Progenitor cell of endocrine pancreas (in vitro differentiated cells): ENCODE measurements around the gene KSR2. TPM values are rescaled to one million over a fixed set of nuclear protein-coding genes. Genes with fewer than 3 reads are reported as not detected.

ENCODE experiments used
- DNase-seq: peaks from one replicate; pipeline ENCODE4 v3.0.0; 2021; ENCODE audit warnings: low spot score; ENCODE audit not compliant: unreplicated experiment
- H3K27ac Mint-ChIP-seq: 2 replicates; pipeline ENCODE4 v1.8.0; 2021; ENCODE audit warnings: mild to moderate bottlenecking, moderate library complexity, mixed read lengths
- H3K27me3 Mint-ChIP-seq: 2 replicates; pipeline ENCODE4 v1.8.0; 2021; ENCODE audit warnings: mixed read lengths
- H3K36me3 Mint-ChIP-seq: 2 replicates; pipeline ENCODE4 v1.8.0; 2022; ENCODE audit warnings: mixed read lengths; ENCODE audit not compliant: insufficient read depth
- H3K4me1 Mint-ChIP-seq: 2 replicates; pipeline ENCODE4 v1.8.0; 2021; ENCODE audit warnings: low read depth, mixed read lengths
- H3K4me3 Mint-ChIP-seq: 2 replicates; pipeline ENCODE4 v1.8.0; 2021; ENCODE audit warnings: low read depth, mild to moderate bottlenecking, moderate library complexity, mixed read lengths
- H3K9me3 Mint-ChIP-seq: 2 replicates; pipeline ENCODE4 v1.8.0; 2021; ENCODE audit warnings: low read depth, mixed read lengths
- total RNA-seq: library from RNA; stranded (reverse); gene quantifications from 2 replicates; pipeline ENCODE4 v1.2.1, GENCODE V29; 2021
- TF ChIP-seq, protein P1 (sequence below): fragments of 200-600 bp; sonication (generic); IDR thresholded peaks from one replicate; pipeline ENCODE4 v1.5.0; 2021; ENCODE audit warnings: antibody characterized with exemption, mild to moderate bottlenecking; ENCODE audit not compliant: unreplicated experiment

KSR2 gene
- total RNA-seq, 1 donor from 2014 or later, result 1.8 TPM

DNA sequence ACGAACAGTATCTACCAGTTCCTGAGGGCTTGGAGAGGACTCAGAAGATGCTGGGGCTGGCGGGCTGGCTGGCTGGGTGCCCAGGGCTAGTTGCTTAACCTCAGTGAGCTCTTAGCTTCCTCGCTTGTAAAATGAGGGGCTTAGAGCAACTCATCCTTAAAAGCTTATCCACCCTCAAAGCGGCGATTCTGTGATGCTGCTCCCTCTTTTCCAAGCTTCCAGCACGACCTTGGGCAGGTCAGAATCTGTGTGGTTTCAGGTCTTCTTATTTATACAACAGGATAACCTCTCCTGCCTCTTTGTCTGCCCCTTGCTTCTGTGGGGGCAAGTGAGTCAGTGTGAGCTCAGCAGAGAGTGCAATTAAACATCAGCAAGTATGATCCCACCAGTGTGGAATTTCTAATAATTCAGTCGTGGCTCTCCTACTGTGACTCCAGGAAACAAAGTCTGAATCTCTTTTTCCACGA is 281.8 kb downstream of the KSR2 start:
- TF ChIP-seq, protein P1, sequence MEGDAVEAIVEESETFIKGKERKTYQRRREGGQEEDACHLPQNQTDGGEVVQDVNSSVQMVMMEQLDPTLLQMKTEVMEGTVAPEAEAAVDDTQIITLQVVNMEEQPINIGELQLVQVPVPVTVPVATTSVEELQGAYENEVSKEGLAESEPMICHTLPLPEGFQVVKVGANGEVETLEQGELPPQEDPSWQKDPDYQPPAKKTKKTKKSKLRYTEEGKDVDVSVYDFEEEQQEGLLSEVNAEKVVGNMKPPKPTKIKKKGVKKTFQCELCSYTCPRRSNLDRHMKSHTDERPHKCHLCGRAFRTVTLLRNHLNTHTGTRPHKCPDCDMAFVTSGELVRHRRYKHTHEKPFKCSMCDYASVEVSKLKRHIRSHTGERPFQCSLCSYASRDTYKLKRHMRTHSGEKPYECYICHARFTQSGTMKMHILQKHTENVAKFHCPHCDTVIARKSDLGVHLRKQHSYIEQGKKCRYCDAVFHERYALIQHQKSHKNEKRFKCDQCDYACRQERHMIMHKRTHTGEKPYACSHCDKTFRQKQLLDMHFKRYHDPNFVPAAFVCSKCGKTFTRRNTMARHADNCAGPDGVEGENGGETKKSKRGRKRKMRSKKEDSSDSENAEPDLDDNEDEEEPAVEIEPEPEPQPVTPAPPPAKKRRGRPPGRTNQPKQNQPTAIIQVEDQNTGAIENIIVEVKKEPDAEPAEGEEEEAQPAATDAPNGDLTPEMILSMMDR, result no peak
- Mint-ChIP-seq H3K4me3 (no peak overlapping the region), H3K4me1 (peaks cover 17% of the 10 kb centered on the region), H3K9me3 (no peaks in the 10 kb centered on the region), H3K27ac (no peak overlapping the region), H3K36me3 (no peaks in the 10 kb centered on the region), H3K27me3 (peaks cover 20% of the 10 kb centered on the region)
- no peak for DNase-seq

DNA sequence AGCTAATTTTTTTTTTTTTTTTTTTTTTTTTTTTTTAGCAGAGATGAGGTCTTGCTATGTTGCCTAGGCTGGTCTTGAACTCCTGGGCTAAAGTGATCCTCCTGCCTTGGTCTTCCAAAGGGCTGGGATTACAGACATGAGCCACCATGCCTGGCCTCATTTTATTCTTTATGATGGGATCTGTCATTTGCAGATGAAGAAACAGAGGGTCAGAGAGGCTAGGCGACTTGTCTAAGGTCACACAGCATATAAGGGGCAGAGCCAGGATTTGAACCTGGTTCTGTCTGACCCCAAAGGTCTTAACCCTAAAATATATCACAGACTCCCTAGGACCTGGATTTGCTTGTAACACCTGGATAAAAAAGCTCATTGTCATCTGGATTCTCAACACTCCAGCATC is 282.6 kb downstream of the KSR2 start:
- Mint-ChIP-seq H3K4me1 (peaks cover 17% of the 10 kb centered on the region), H3K36me3 (no peaks in the 10 kb centered on the region), H3K9me3 (no peaks in the 10 kb centered on the region), H3K27ac (no peak overlapping the region), H3K4me3 (no peak overlapping the region), H3K27me3 (peaks cover 24% of the 10 kb centered on the region)
- TF ChIP-seq, protein P1, result no peak
- no peak for DNase-seq

DNA sequence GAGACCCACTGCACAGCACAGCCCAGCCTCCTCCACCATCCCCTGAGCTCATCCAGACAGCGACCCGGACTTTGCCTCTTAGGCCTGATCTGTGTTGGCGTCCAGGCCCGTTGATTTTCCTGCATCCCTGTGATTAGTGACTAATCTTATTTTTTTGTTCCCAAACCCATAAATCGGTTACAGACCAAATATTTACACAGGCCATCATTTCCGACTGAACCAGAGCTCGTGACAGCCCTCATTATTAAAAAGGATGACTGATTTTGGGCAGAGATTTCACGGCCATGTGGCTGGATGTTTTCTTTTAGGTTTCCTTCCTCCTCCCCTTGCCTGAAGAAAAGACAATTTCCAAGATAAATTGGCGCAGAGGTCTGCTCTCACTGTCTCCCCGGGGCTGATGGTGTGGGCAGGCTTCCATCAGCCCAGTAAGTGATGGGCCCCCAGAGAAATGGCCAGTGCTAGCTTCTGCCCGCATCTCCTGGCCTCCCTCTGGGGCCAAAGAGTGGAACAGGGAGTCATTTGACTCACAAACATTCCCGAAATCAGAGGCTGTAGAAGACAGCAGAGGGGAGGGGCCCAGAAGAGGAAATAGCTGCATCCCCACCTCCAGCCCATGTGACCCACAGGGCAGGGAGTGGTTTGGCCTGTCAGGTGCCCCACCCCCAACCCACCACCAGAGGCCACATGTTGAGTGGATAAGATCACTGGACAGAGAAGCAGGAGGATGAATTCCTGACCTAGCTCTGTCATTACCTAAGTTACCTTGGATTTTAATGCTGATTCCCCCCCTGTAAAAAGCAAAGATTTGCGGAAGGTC is 283.5 kb downstream of the KSR2 start:
- Mint-ChIP-seq H3K36me3 (no peaks in the 10 kb centered on the region), H3K4me1 (peaks cover 17% of the 10 kb centered on the region), H3K27me3 (peaks cover 26% of the 10 kb centered on the region), H3K9me3 (no peaks in the 10 kb centered on the region), H3K27ac (peak overlapping the region; percentile 34), H3K4me3 (no peak overlapping the region)
- DNase-seq, result no peak
- TF ChIP-seq, protein P1, result no peak

DNA sequence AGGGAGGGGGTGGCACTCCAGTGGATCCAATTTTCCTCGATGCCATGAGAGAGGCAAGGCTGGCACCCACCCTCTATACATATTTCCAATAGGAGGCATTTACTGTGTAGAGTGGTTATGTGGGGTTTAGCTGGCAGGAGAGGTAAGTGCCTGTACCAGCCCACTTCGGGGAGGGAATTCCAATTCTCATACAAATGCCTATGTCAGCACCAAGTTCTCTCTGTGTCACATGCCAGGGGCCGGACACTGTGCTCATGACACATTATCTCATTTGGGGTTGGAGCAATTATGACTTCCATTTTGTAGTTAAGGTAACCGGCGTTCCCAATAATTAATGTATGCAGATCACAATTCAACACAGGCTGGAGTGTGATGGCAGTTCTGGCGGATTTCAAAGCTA is 284.3 kb downstream of the KSR2 start:
- H3K36me3 Mint-ChIP-seq, result no peaks in the 10 kb centered on the region
- no peaks in the 10 kb centered on the region for H3K9me3 Mint-ChIP-seq
- no peak overlapping the region for H3K4me3 Mint-ChIP-seq
- TF ChIP-seq, protein P1, result no peak
- no peak overlapping the region for H3K27ac Mint-ChIP-seq
- no peak for DNase-seq
- H3K27me3 Mint-ChIP-seq, result peaks cover 31% of the 10 kb centered on the region
- H3K4me1 Mint-ChIP-seq, result peaks cover 17% of the 10 kb centered on the region

DNA sequence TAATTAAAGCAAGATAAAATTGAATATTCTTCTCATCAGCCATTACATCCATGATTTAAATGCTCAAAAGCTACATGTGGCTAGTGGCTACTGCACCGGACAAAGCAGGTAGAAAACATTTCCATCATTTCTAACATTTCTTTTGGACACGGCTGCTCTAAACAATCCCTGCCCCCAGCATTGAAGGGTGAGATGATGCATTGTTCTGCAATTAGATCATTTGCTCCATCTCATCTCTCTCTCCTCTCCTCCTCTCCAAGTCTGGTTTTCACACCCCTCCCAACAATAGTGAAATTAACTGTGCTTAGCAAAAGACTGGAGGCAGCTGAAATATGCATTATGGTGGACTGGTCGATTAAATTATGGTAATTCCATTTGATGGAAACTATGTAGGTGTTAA is 288.5 kb downstream of the KSR2 start:
- DNase-seq, result no peak

More for the DNA sequence above, 288.5 kb downstream of the KSR2 start:
- no peak overlapping the region for H3K4me3 Mint-ChIP-seq
- peaks cover 28% of the 10 kb centered on the region for H3K27me3 Mint-ChIP-seq
- TF ChIP-seq, protein P1, result no peak
- H3K4me1 Mint-ChIP-seq, result peaks cover 11% of the 10 kb centered on the region
- H3K9me3 Mint-ChIP-seq, result no peaks in the 10 kb centered on the region
- no peak overlapping the region for H3K27ac Mint-ChIP-seq
- no peaks in the 10 kb centered on the region for H3K36me3 Mint-ChIP-seq
